Measurements from ENCODE around the gene ITGB4. TPM values are rescaled to one million over a fixed set of nuclear protein-coding genes. Genes with fewer than 3 reads are reported as not detected.

The ITGB4 gene
- polyA plus RNA-seq, 1 of the 3 experiments (the other 2 are of a cell fraction): 7.0 TPM

- Histone ChIP-seq H3K27me3 (ENCODE audit: insufficient read depth) (no peaks in the 10 kb centered on the region), H3K4me2 (no peak overlapping the region), H3F3A (replicated peaks; ENCODE audit: insufficient read depth) (no peaks in the 10 kb centered on the region), H3K79me2 (ENCODE audit: insufficient read depth) (no peaks in the 10 kb centered on the region), H3K4me1 (ENCODE audit: control insufficient read depth in 1 of 2, insufficient read depth in 2 of 2, low read depth in 1 of 2, low read length in 1 of 2) (no peaks in the 10 kb centered on the region), H3K36me3 (replicated peaks in 1 of 2; ENCODE audit: control insufficient read depth in 1 of 2, insufficient read depth in 2 of 2, low read length in 1 of 2) (no peaks in the 10 kb centered on the region), H3K9me2 (no peaks in the 10 kb centered on the region), H3K9ac (no peak overlapping the region), H3K27ac (ENCODE audit: low read depth in 2 of 2, low read length in 1 of 2) (no peak overlapping the region), H3K9me3 (no peaks in the 10 kb centered on the region), H3K4me3 (ENCODE audit: low read depth in 2 of 2, low read length in 1 of 2) (no peak overlapping the region), H2AFZ (ENCODE audit: low read depth) (no peak overlapping the region), H4K20me1 (ENCODE audit: insufficient read depth) (no peaks in the 10 kb centered on the region)
- ChIA-PET CTCF (interaction anchor here (1.0 to 25.4 kb wide), 6 partner anchors 8 to 98 kb away, joined by 3 to 419 read pairs (median 9); partner anchors contain the start of gene SMIM5), POLR2A (no interaction called here)
- TF ChIP-seq CTCF (IDR thresholded peaks at IDR 0.05) (no peak), RFX5 (IDR thresholded peaks at IDR 0.05; ENCODE audit: low read length) (no peak), REST (IDR thresholded peaks at IDR 0.05; ENCODE audit: low read depth, low read length) (no peak), PBX3 (IDR thresholded peaks at IDR 0.05) (no peak), TEAD4 (IDR thresholded peaks at IDR 0.05; ENCODE audit: borderline replicate concordance, insufficient read depth) (no peak)
- no peak for DNase-seq
- WGBS (ENCODE audit: low lambda C conversion rate): 86% methylated on average over 29 of the region's 31 CpGs
Observed at GRCh38 chr17:75731716-75732498, 10.6 kb downstream of the ITGB4 start.

DNA sequence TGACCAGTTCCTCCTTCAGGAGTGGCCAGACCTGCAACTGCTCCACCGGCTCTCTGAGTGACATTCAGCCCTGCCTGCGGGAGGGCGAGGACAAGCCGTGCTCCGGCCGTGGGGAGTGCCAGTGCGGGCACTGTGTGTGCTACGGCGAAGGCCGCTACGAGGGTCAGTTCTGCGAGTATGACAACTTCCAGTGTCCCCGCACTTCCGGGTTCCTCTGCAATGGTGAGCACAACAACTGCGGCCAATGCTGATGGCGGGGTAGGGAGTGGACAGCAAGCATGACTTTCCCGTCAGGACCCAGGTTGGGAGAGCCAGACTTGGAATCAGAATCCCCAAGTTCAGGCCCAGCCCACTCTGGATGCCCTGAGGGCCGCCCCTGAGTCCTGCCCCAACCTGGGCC lies 12.2 kb downstream of the ITGB4 start:
- H3K9me3 ChIP-seq: no peaks in the 10 kb centered on the region
- H3K4me1 ChIP-seq (ENCODE audit: control insufficient read depth in 1 of 2, insufficient read depth in 2 of 2, low read depth in 1 of 2, low read length in 1 of 2): no peaks in the 10 kb centered on the region; a peak in 1 of 4 replicates
- WGBS (ENCODE audit: low lambda C conversion rate): 91% methylated on average over 18 of the region's 18 CpGs
- no peaks in the 10 kb centered on the region for H3K9me2 ChIP-seq
- no peaks in the 10 kb centered on the region for H3K27me3 ChIP-seq (ENCODE audit: insufficient read depth)
- DNase-seq: no peak
- CTCF ChIA-PET: interaction anchor here (1.5 to 25.4 kb wide), 3 partner anchors 13 to 100 kb away, joined by 5 to 419 read pairs (median 25); partner anchors contain the start of gene SMIM5
- H3K4me2 ChIP-seq: no peak overlapping the region
- POLR2A ChIA-PET: no interaction called here
- TF ChIP-seq EZH2phosphoT487 (IDR thresholded peaks at IDR 0.05; ENCODE audit: borderline replicate concordance, low read depth): no peak
- no peak overlapping the region for H2AFZ ChIP-seq (ENCODE audit: low read depth)
- no peak overlapping the region for H3K9ac ChIP-seq
- no peaks in the 10 kb centered on the region for H4K20me1 ChIP-seq (ENCODE audit: insufficient read depth)
- no peak overlapping the region for H3K27ac ChIP-seq (ENCODE audit: low read depth in 2 of 2, low read length in 1 of 2)
- no peaks in the 10 kb centered on the region for H3F3A ChIP-seq (replicated peaks; ENCODE audit: insufficient read depth)
- H3K79me2 ChIP-seq (ENCODE audit: insufficient read depth): no peaks in the 10 kb centered on the region
- H3K36me3 ChIP-seq (replicated peaks in 1 of 2; ENCODE audit: control insufficient read depth in 1 of 2, insufficient read depth in 2 of 2, low read length in 1 of 2): no peaks in the 10 kb centered on the region
- H3K4me3 ChIP-seq (ENCODE audit: low read depth in 2 of 2, low read length in 1 of 2): no peak overlapping the region

All from SK-N-SH (cell line).